Natural killer cell (primary cell): ENCODE data around the gene PSRC1. TPM values are rescaled to one million over a fixed set of nuclear protein-coding genes. Genes with fewer than 3 reads are reported as not detected.
"Not testable (repeated sequence)": the region's sequence is repeated elsewhere in the genome, so short reads cannot be mapped to it uniquely, and the experiment has no call there.

Experiments used
- ATAC-seq, 3 donors: fragments of 150-1000 bp in 2 of 3; fragments of 200-7000 bp in 1 of 3; cut with Tn5 transposase; 1 replicate in 1 of 3; 2 replicates in 2 of 3; pipeline ENCODE4 v1.10.0; 2021; ENCODE audit warnings: mild to moderate bottlenecking in 2 of 3, moderate library complexity in 2 of 3
- DNase-seq, 2 donors: peaks; one replicate each; pipeline versions ENCODE4 v3.0.0 to v3.0.0-alpha.2; 2013 to 2021; ENCODE audit warnings: mixed read lengths in 1 of 2
- H3K27ac ChIP-seq: one replicate; pipeline ENCODE4 v1.5.1; 2013; ENCODE audit warnings: mild to moderate bottlenecking, low read length
- H3K27me3 ChIP-seq: one replicate; pipeline ENCODE4 v1.6.1; 2013; ENCODE audit warnings: low read length; ENCODE audit not compliant: control insufficient read depth, insufficient read depth
- H3K36me3 ChIP-seq: one replicate; pipeline ENCODE4 v1.6.1; 2013; ENCODE audit warnings: low read length; ENCODE audit not compliant: control insufficient read depth, insufficient read depth
- H3K4me1 ChIP-seq: one replicate; pipeline ENCODE4 v1.6.1; 2013; ENCODE audit warnings: low read length; ENCODE audit not compliant: control insufficient read depth, insufficient read depth
- H3K4me3 ChIP-seq: one replicate; pipeline ENCODE4 v1.5.1; 2013; ENCODE audit warnings: low read length
- H3K9me3 ChIP-seq: one replicate; pipeline ENCODE4 v1.6.1; 2013; ENCODE audit warnings: low read length; ENCODE audit not compliant: control insufficient read depth, insufficient read depth
- H3K27ac Mint-ChIP-seq, 2 donors: one replicate each; pipeline ENCODE4 v1.8.0; 2022; ENCODE audit warnings: mild to moderate bottlenecking in 2 of 2, mixed read lengths in 2 of 2, moderate library complexity in 1 of 2
- H3K27me3 Mint-ChIP-seq, 2 donors: one replicate each; pipeline ENCODE4 v1.8.0; 2022; ENCODE audit warnings: low read depth in 2 of 2, mixed read lengths in 2 of 2
- H3K36me3 Mint-ChIP-seq: one replicate; pipeline ENCODE4 v1.8.0; 2022; ENCODE audit warnings: mixed read lengths
- H3K4me1 Mint-ChIP-seq, 2 donors: one replicate each; pipeline ENCODE4 v1.8.0; 2022; ENCODE audit warnings: mixed read lengths in 2 of 2
- H3K4me3 Mint-ChIP-seq: one replicate; pipeline ENCODE4 v1.8.0; 2022; ENCODE audit warnings: mild to moderate bottlenecking, moderate library complexity, mixed read lengths
- H3K9me3 Mint-ChIP-seq, 2 donors: one replicate each; pipeline ENCODE4 v1.8.0; 2022; ENCODE audit warnings: mixed read lengths in 2 of 2
- CTCF ChIP-seq: fragments of 200-600 bp; IDR thresholded peaks from one replicate; pipeline ENCODE4 v1.8.0; 2022; ENCODE audit warnings: antibody characterized with exemption
- WGBS: methylation state at CpG from one replicate; pipeline ENCODE4 v1.1.7; 2013; ENCODE audit warnings: missing lambda C conversion rate; ENCODE audit not compliant: insufficient coverage; 5-methylcytosine and 5-hydroxymethylcytosine counted together
- intact Hi-C: fragments of 100-400 bp; cut with micrococcal nuclease; formaldehyde crosslinking; loops from one replicate; pipeline ENCODE4 v1.14.2; 2022
- total RNA-seq, 4 donors: library from RNA; stranded (reverse); fragments of 120-200 nt in 1 of 4; gene quantifications; one replicate each; pipeline versions ENCODE4 v1.2.3 to v1.2.4, GENCODE V29; 2013 to 2022

Gene PSRC1
- total RNA-seq, 3 donors from 2014 or later (not counting 1 experiment from before 2014, with no cell fraction given): 1.1 to 2.4 (median 1.9) TPM

- Mint-ChIP-seq H3K27me3 (no peaks in the 10 kb centered on the region), H3K27ac (no peak overlapping the region), H3K4me1 (no peaks in the 10 kb centered on the region), H3K9me3 (no peaks in the 10 kb centered on the region), H3K36me3 (no peaks in the 10 kb centered on the region), H3K4me3 (no peak overlapping the region)
- intact Hi-C loops: no loop called here
- WGBS: 76% methylated on average over 2 of the region's 2 CpGs
- Histone ChIP-seq H3K9me3 (no peaks in the 10 kb centered on the region), H3K27me3 (no peaks in the 10 kb centered on the region), H3K4me1 (peaks cover 8% of the 10 kb centered on the region), H3K27ac (no peak overlapping the region), H3K4me3 (no peak overlapping the region), H3K36me3 (no peaks in the 10 kb centered on the region)
- ATAC-seq (no peak), DNase-seq (no peak)
- TF ChIP-seq CTCF: no peak
Observed at GRCh38 chr1:109309347-109309746, 26.4 kb upstream of the PSRC1 start.

- TF ChIP-seq CTCF: no peak
- Mint-ChIP-seq H3K4me1 (no peaks in the 10 kb centered on the region), H3K9me3 (no peaks in the 10 kb centered on the region), H3K4me3 (no peak overlapping the region), H3K36me3 (no peaks in the 10 kb centered on the region), H3K27ac (no peak overlapping the region), H3K27me3 (no peaks in the 10 kb centered on the region)
- Histone ChIP-seq H3K36me3 (no peaks in the 10 kb centered on the region), H3K27me3 (no peaks in the 10 kb centered on the region), H3K4me1 (peaks cover 8% of the 10 kb centered on the region), H3K4me3 (no peak overlapping the region), H3K9me3 (no peaks in the 10 kb centered on the region), H3K27ac (no peak overlapping the region)
- intact Hi-C loops: no loop called here
- ATAC-seq (no peak), DNase-seq (no peak)
- 57% methylated on average over 14 of the region's 14 CpGs for WGBS
Observed at GRCh38 chr1:109307274-109308021, 24.5 kb upstream of the PSRC1 start.

GRCh38 chr1:109306832-109307273 is 23.9 kb upstream of the PSRC1 start, which contains the start of gene MYBPHL:
Gene MYBPHL, minus strand, starts transcription at chr1:109307011. Its CDS starts 20 bp downstream, at chr1:109306991.
- Mint-ChIP-seq H3K27me3 (no peaks in the 10 kb centered on the region), H3K4me1 (no peaks in the 10 kb centered on the region), H3K9me3 (no peaks in the 10 kb centered on the region), H3K4me3 (no peak within 1 kb of the TSS), H3K36me3 (no peaks in the 10 kb centered on the region), H3K27ac (no peak within 1 kb of the TSS)
- no peak for TF ChIP-seq CTCF
- no peak for ATAC-seq
- H3K4me1 ChIP-seq: peaks cover 8% of the 10 kb centered on the region
- H3K27ac ChIP-seq: no peak within 1 kb of the TSS
- H3K9me3 ChIP-seq: no peaks in the 10 kb centered on the region
- intact Hi-C loops: no loop called here
- no peaks in the 10 kb centered on the region for H3K27me3 ChIP-seq
- WGBS: 70% methylated on average over 5 of the region's 7 CpGs
- no peak within 1 kb of the TSS for H3K4me3 ChIP-seq
- H3K36me3 ChIP-seq: no peaks in the 10 kb centered on the region
- no peak for DNase-seq

- H3K27ac Mint-ChIP-seq, DNase-seq, H3K4me1 ChIP-seq, H3K36me3 ChIP-seq, H3K36me3 Mint-ChIP-seq, H3K27ac ChIP-seq, H3K4me3 Mint-ChIP-seq, H3K9me3 ChIP-seq, ATAC-seq, intact Hi-C loops, H3K4me3 ChIP-seq, H3K27me3 Mint-ChIP-seq, H3K9me3 Mint-ChIP-seq, H3K27me3 ChIP-seq, H3K4me1 Mint-ChIP-seq: not testable (repeated sequence)
- 76% methylated on average over 9 of the region's 10 CpGs for WGBS
Observed at GRCh38 chr1:109305991-109306390, 23.0 kb upstream of the PSRC1 start.
